ENCODE data around the gene STARD5. TPM values are rescaled to one million over a fixed set of nuclear protein-coding genes. Genes with fewer than 3 reads are reported as not detected.
A peak's percentile ranks its signal among the peaks of the same experiment; 100 is the strongest.

Gene STARD5
- total RNA-seq, 1 donor from 2014 or later: 17.1 TPM

DNA sequence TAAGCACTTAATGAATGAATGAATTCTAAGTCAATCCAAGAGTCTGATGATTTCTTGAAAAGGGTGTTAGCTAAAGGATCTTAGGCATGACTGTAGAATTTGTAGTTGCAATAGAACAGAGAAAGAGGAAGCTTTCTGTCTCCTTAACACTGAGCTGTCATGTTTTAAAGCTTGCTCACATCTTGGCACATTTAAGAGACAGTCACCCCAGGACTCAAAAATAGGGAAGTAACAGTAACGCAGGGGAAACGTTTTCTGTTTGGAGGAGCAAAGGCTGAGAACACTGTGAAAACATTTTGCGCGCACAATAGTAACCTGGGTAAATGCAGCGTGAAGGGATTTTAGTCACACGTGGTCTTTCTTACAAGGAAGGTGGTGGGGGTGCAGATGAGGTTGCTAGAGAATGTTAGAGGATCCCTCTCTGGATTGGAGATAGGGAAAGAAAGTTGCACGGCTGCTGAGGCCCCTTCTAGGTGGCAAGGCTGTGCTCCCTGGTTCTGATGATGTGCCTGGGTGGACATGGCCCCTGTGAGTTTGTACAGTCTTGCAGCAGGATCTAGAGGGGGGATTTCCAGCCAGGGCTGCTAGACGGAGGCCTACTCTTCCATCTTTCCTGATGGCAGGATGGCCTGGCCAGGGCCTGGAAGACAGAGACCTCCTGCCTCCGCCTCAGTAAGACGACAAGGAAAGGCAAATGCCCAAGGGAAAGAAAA, 12.0 kb downstream of the STARD5 start:
- peak; percentile 11 for ATAC-seq

- ATAC-seq: no peak
These were observed 13.5 kb downstream of the STARD5 start for GRCh38 chr15:81310480-81310879.

- no peak for ATAC-seq
These were observed 14.1 kb downstream of the STARD5 start for GRCh38 chr15:81309647-81310450.

- no peak for ATAC-seq
These were observed 15.7 kb downstream of the STARD5 start for GRCh38 chr15:81308260-81308659.

GRCh38 chr15:81304226-81304625, 19.7 kb downstream of the STARD5 start:
- ATAC-seq: peak; percentile 39

DNA sequence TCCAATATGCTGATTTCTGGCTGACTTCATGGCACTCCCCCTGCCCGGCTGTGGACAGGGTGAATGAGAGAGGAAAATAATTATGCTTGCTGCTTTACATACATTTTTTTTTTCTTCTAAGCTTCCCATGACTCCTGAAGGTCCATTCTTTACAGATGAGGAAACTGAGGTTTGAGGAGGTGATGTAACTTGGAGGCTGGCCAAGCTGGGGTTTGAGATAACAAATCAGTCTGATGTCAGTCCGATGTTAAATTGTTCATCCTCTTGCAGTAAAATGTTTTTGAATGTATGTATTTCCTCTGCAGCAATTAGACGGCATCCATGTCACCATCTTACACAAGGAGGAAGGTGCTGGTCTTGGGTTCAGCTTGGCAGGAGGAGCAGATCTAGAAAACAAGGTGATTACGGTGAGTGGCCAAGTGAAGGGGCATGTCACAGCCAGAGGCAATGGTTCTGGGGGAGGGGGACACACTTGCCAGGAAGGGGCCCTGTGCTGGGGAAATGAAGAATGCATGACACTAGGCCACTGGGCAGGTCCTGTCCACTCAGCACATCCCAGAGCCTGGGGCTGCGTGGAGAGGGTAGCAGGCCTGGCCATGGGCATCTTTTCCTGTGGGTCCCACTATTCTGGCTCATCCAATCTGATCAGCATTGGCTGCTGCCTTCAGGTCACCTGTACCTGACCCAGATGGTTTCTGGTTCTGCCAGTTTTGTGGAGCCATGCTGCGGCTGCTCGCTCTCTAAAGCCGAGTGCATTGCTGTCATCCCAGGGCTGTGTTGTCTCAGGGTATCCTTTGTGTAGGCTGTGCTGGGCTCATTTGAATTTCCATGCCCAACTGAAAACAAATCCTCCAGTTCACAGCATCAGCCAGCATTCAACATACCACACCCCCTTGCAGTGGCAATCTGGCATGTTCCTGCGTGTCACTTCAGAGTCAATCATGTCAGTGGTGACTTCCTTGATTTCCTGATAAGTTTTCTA, 20.4 kb downstream of the STARD5 start:
- peak; percentile 82 for ATAC-seq

DNA sequence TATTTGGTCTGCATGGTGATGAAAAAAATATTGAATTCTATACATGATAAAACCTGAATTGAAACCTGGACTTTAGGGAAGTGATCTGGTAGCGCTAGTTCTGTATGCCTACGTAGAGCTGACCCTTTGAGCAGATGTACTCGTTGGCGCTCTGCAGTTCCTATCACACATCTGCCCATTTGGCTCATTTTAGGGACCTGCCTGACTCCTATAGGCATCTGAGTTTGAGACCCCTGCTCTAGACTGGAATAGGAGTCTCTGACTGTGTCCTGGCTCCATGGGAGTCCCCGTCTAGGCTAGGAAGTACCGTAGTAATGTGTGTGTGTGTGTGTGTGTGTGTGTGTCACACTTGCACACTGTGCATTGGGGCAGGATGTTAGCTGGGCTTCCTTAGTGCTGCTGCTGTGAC, 21.2 kb downstream of the STARD5 start:
- ATAC-seq: no peak

DNA sequence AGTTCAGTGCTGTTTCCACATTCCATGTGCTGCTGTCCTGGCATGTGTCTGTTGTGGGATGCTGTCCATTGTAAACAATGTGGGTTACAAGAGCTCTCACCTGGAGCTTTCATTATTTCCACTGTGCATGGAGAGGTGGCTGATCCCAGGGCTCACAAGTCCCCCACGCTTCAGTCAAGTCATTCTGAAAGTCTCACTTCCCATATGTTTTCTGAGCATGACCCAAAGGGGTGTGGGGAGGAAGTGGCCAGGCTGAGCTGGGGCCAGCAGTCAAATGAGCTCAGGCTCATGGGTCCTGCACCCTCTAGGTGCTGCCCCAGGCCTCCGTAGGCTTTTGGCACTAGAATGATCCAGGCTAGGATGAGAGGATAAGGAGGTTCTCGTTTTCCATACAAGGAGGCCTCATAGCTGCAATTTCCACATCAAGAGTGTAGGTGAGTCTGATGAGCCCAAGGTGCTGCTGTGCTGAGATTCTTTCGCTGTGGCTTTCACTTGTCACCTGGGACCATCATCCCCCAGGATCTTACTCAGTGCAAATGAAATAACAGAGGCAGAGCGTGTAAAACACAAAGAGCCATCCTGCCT, 22.0 kb downstream of the STARD5 start:
- ATAC-seq: peak; percentile 22

- ATAC-seq: no peak
These were observed 22.6 kb downstream of the STARD5 start for GRCh38 chr15:81301385-81301784.

DNA sequence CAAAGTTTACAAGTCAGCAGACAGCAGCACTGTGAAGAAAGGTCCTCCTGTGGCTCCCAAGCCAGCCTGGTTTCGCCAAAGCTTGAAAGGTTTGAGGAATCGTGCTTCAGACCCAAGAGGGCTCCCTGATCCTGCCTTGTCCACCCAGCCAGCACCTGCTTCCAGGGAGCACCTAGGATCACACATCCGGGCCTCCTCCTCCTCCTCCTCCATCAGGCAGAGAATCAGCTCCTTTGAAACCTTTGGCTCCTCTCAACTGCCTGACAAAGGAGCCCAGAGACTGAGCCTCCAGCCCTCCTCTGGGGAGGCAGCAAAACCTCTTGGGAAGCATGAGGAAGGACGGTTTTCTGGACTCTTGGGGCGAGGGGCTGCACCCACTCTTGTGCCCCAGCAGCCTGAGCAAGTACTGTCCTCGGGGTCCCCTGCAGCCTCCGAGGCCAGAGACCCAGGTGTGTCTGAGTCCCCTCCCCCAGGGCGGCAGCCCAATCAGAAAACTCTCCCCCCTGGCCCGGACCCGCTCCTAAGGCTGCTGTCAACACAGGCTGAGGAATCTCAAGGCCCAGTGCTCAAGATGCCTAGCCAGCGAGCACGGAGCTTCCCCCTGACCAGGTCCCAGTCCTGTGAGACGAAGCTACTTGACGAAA, 24.2 kb downstream of the STARD5 start:
- ATAC-seq: no peak

DNA sequence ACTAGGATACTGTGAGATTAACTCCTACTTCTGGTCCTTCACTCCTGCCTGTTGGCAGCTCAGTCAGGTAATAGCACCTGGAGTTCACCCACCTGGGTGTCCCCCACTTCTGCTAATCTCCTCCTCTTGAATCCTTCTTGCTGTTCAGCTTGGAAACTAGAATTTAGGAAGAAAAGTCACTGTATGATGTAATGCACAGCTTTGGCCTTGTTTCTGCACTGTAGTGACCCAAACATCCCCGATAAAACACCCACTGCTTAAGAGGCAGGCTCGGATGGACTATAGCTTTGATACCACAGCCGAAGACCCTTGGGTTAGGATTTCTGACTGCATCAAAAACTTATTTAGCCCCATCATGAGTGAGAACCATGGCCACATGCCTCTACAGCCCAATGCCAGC, 24.8 kb downstream of the STARD5 start:
- no peak for ATAC-seq

- ATAC-seq: no peak
These were observed 25.3 kb downstream of the STARD5 start for GRCh38 chr15:81298611-81299010.

GRCh38 chr15:81297603-81298575, 26.1 kb downstream of the STARD5 start:
- no peak for ATAC-seq

DNA sequence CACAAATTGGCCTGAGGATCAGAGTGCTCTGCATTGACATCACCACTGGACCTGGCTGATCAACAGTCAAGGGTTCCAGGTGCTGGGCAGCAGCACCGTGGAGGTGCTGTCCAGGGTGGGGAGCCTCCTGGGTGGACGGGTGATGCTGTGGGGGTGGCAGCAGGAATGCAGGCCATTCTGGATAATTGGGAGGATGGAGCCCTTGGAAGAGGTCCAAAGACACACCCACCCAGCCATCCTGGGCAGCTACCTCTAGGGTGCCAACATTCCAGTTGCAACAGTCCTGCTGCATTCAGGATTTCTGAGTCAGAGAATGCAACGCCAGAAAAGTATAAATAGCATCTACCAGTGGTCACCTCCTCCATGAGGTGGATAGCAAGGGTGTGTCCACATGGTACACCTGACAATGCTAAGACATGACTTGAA, 26.8 kb downstream of the STARD5 start:
- peak; percentile 71 for ATAC-seq

DNA sequence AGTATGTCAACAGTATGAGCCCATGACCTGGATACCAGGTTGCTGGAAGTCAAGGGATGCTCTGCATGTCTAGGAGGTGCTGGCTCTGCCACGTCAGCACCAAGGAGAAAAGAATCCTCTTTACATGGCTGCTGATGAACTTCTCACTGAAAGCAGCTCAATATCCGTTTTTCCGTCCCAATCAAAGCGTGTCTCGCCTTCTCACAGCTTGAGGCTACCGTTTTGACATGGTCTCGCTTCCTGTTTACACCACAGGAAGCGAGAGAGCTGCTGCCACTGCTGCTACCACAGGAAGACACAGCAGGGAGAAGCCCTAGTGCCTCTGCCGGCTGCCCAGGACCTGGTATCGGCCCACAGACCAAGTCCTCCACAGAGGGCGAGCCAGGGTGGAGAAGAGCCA, 27.3 kb downstream of the STARD5 start:
- peak; percentile 28 for ATAC-seq

DNA sequence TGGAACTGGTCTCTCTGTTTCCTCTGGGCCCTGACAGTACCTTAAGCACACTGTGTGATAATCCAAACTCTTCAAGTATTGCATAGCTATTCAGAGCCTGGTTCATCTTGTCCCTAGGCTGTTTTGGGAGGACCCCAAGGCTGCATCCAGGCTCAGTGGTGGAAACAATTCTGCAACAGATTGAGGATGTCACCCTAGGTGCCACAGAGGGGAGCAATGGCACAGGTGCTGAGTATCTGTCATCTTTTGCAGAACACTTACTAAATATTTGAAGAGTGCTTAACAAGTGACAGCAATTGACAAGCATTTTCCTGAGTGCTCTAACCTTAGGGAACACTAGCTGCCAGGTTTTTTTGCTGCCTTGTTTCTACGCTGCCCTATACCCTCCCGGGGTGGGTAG, 27.8 kb downstream of the STARD5 start:
- ATAC-seq: no peak

DNA sequence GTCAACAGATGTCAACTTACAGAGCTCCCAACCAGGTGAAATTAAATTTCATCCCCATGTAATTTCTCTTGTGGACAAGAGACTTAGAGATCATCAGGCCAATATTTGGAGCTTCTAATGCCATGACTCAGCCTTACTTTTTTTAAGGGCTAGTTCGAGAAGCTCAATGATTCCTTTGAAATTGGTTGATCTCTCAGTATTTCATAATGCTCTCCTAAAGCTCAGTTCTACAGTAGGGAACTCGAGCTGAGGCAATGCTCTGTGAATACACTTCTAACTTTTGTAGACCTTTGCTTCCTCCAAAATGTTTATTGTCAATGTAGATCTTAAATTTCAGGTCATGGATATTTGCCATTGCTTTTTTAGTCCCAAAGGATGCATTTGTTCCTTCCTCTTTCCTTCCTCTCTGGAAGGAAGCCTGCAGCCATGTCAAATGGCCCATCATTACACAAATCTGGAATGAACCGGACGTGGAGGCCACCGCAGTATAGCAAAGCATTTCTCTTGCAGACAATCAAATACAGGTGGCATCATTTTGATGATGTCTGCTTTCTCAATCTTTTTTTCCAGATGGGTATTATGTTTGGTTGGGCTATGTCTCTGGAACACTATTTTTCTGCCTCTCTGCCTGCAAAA, 28.3 kb downstream of the STARD5 start:
- no peak for ATAC-seq

- ATAC-seq: no peak
These were observed 29.4 kb downstream of the STARD5 start for GRCh38 chr15:81294516-81294880.

DNA sequence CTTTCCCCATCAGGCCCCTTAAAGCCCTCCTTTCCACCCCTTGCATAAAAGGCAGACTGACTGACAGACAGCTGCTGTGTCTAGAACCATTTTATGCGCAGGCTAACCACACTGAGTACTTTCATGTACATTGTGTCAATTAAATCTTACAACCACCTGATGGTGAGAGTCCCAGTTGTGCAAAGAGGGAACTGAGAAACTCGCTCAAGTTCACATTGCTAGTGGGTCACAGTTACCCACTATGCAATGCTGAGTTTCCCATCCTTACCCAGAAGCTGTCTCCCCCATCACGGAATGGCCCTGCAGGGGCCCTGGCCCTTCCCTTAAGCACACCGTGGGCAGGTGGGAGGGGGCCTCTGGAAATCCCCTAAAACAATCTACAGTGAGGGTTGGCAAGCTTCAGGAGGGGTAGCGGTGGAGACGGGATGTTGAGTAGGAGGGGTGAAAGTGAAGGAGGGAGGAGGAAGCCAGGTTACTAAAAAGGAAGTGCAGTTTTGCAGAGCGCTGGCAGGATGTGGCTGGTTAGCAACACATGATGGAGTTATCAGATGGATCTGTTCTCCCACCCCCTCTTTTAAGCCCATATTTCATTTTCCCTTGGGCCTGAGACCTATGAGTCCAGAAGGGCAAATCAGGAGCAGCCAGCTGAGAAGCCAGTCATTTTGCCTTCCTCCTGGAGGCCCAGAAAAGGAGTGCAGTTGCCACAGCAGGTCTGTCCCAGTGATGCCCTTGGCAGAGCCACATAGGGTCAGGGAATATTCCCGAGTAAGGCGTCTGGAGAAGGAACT, 30.0 kb downstream of the STARD5 start:
- peak; percentile 27 for ATAC-seq

Data from esophagus mucosa (tissue), 1 donor.